HUDEP-2 (cell line): ENCODE data around the gene CNDP1.
A peak's percentile ranks its signal among the peaks of the same experiment; 100 is the strongest.

Experiments
- DNase-seq, 76 experiments: peaks; one replicate each; lab custom pipeline; 2025; ENCODE audit not compliant: unreplicated experiment in 76 of 76; lab: John Stamatoyannopoulos, UW

The CNDP1 gene

GRCh38 chr18:74506448-74507084 is 27.7 kb upstream of the CNDP1 start:
- no peak for DNase-seq

GRCh38 chr18:74507097-74507881 is 27.0 kb upstream of the CNDP1 start:
- DNase-seq, result no peak

- no peak for DNase-seq
Observed at GRCh38 chr18:74507927-74508326, 26.4 kb upstream of the CNDP1 start.

GRCh38 chr18:74508366-74508765 is 25.9 kb upstream of the CNDP1 start:
- no peak for DNase-seq

- DNase-seq, result peak in 24 of 76 experiments; percentile 3 to 58 (median 18)
Observed at GRCh38 chr18:74508821-74509225, 25.5 kb upstream of the CNDP1 start.

- DNase-seq, result no peak
Observed at GRCh38 chr18:74509856-74510769, 24.2 kb upstream of the CNDP1 start.

- DNase-seq, result no peak
Observed at GRCh38 chr18:74510770-74511095, 23.6 kb upstream of the CNDP1 start.

GRCh38 chr18:74511823-74512222 is 22.5 kb upstream of the CNDP1 start:
- DNase-seq, result no peak

GRCh38 chr18:74512321-74513053 is 21.8 kb upstream of the CNDP1 start:
- DNase-seq, result no peak

- no peak for DNase-seq
Observed at GRCh38 chr18:74513149-74513882, 21.0 kb upstream of the CNDP1 start.

GRCh38 chr18:74513883-74514205 is 20.5 kb upstream of the CNDP1 start:
- DNase-seq, result no peak

- no peak for DNase-seq
Observed at GRCh38 chr18:74514860-74515495, 19.3 kb upstream of the CNDP1 start.

- no peak for DNase-seq
Observed at GRCh38 chr18:74515620-74516231, 18.6 kb upstream of the CNDP1 start.

- DNase-seq, result no peak
Observed at GRCh38 chr18:74516271-74517235, 17.7 kb upstream of the CNDP1 start.

GRCh38 chr18:74517236-74517630 is 17.1 kb upstream of the CNDP1 start:
- no peak for DNase-seq

- DNase-seq, result no peak
Observed at GRCh38 chr18:74518456-74519295, 15.6 kb upstream of the CNDP1 start.

GRCh38 chr18:74519320-74520095 is 14.8 kb upstream of the CNDP1 start:
- DNase-seq, result no peak
